Non-pigmented ciliary epithelial cell (primary cell): Measurements from ENCODE around the gene FAM110D.

Experiments used
- DNase-seq: peaks from one replicate; pipeline ENCODE4 v3.0.0-alpha.2; 2010; ENCODE audit warnings: low read depth

Gene FAM110D

GRCh38 chr1:26158908-26159742 is at the start of gene FAM110D:
FAM110D (plus strand) TSS chr1:26159079; CDS start chr1:26161292, 2,213 bp downstream.
- no peak for DNase-seq

DNA sequence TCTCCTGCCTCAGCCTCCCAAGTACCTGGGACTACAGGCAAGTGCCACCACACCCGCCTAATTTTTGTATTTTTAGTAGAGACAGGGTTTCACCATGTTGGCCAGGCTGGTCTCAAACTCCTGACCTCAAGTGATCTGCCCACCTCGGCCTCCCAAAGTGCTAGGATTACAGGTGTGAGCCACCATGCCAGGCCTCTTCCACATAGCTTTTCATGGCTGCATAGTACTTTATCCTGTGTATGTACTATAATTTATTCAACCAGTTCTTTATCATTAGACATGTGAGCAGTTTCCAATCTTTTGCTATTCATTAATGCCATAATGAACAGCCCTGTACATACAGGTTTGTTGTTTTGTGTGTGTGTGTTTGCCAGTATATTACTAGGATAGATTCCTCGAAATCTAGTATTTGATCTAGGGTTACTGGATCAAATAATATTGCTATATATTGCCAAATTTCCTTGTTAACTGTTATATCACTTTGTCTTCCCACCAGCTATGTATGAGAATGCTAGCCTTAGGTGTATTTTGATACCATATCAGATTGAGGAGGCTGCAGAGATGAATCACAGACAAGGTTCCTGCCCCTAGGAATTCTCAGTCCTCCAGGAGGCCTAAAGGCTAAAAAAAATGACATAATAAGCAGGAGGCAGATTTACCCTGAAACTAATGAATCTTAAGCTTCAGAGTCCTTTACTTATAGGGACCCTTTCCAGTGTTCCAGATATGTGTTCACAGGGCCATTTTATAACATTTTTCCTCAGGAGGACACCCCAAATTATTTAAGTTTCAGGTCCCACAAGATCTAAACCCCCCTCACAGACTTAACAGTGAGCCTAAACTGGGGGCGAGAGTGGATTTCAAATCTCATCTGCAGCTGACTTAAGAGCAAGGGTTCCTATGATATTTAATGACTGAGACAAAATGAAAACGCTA is 49.4 kb upstream of the FAM110D start:
- DNase-seq: no peak

GRCh38 chr1:26110731-26111529 is 47.9 kb upstream of the FAM110D start:
- no peak for DNase-seq

DNA sequence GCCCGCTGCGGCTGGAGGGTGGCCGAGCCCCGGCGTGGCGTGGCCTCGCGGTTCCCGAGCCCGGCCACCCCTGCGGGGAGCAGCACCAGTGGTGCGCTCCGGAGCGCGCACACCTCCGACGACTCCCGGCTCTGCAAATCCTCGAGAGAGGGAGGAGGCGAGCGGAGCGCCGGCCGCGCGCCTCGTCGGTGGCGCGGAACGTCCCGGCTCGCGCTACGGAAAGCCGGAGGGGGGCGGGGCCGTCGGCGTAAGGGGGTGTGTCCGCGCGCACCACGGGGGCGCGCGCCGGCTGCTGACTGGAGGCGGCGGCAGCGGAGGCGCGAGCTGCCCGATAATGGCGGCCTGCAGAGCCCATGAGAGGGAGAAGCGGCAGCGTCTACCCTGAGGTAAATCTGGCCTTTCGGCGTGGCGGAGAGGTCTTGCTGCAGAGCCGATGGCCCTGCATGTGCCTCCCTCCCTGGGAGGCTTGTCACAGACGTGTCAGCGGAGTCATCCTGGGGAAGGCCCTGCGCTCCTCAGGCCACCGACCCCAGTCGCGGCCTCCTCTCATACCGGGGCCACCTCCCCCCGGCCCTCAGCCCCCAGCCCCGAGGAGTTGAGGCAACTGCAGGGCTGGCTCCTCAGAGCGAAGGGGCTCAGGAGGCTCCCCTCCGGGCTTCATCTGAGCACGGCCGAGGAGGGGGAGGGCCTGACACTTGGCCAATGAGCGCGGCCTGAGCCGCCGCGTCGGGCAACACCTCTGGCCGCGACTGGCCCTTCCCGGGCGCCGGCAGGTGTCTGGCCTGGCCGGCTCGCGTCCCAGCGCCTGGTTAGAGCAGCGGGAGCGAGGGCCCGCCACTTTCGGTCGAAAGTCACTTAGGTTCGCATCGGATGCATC is 47.1 kb upstream of the FAM110D start, which contains the start of gene PDIK1L:
PDIK1L (plus strand) TSS at position 295 of the 877 bp plus-strand sequence. CDS start 2,485 bp downstream, outside the sequence.
- DNase-seq: peak; percentile 73

GRCh38 chr1:26112407-26112775 is 46.5 kb upstream of the FAM110D start:
- no peak for DNase-seq

- no peak for DNase-seq
Observed at GRCh38 chr1:26114165-26114927, 44.5 kb upstream of the FAM110D start.

DNA sequence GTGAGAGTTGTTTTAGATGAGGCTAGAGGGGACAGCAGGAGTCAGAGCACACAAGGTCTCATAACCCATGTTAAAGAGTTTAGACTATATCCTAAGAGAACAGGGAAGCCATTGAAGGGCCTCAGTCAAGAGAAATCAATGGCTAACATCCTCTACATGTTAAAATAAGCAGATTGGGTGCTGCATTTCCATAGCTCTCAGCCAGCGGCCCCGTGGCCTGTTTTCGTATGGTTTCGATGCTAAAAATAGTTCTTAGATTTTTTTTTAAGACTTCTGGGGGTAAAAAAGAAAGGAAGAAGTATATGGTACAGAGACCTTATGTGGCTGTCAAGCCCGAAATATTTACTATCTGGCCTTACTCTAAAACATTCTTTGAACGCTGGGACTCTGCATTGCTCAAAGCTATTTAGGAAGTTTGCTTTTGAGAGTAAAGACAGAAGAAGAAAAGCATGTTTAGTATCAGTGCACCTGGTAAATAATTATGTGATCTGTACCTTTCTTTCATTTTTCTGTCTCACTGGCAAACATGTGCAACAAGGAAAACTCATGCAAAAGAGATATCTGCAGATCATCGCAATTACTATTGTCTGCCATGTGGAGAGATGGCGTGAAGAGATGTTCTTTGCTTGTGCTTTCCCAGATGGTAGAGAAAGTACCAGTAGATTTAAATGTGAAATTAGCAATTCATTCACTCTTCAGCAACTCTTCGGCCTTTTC is 38.8 kb upstream of the FAM110D start:
- DNase-seq: no peak

- no peak for DNase-seq
Observed at GRCh38 chr1:26121854-26122773, 36.8 kb upstream of the FAM110D start.

- no peak for DNase-seq
Observed at GRCh38 chr1:26122988-26123973, 35.6 kb upstream of the FAM110D start.

DNA sequence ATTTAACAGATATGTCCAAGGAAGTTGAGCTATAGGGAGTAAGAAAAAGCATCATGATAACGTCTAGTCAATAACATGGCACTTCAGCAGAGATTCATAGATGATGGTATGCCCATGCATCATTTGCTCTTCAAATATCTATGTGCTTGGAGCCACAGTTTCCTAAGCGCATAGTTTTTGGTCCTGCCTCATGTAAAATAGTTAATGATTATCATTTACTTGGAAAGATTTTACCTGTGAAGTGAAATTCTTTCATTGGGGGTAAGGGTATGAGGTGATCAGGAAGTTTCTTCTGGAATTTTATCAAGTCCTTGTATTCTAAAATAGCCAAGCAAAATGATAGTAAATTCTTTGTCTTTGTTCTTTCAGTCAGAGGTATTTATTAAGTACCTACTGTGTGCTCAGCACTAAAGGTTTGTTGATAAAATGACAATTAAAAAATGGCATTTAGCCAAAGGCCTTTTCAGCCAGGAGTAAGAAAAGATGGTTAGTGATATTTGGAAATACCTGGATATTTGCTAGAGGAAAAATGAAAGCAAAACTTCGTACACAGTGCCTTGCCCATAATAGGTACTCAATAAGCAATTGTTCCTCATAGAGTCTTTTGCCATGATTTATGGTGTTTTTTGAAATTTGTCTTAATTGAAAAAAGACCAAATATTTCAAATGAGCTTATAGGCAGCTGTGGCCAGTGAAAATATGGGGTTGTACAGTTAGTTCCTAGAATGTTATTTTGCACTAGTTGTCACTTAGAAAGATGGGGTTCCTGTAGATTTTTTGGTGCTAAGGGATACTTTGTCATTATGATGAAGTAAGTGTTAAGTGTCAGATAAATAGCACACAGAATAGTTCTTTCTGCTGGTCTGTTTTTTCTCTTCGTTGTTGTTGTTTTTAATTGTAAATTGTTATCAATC is 34.2 kb upstream of the FAM110D start:
- no peak for DNase-seq

- no peak for DNase-seq
Observed at GRCh38 chr1:26125382-26125781, 33.5 kb upstream of the FAM110D start.

GRCh38 chr1:26125946-26126320 is 32.9 kb upstream of the FAM110D start:
- DNase-seq: no peak

DNA sequence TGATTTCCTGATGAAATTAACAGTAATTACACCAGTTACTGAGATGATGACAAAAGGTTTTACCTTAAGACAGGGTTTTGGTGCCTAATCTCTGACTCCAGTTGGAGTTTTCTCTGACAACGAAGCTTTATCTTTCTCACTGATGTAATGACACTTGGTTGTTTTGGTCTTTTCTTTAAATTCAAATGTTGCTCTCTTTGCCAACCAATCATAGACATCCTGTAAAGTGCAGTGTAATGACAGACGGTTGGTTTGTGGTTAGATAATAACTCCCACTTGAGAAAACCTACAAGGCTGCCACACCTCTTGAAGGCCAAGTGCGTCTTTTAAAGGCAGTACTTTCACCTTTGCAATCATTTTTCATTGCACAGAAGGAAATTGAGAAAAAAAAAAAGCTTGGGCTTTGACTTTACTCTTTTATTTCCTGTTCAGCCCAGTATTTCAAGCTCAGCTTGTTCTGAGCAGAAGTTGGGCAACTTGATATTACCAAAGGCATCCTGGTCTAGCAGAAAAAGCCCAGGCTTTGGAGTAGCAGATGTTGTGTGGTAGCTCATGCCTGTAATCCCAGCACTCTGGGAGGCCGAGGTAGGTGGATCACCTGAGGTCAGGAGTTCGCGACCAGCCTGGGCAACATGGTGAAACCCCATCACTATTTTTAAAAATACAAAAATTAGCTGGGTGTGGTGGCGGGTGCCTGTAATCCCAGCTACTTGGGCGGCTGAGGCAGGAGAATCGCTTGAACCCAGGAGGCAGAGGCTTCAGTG is 32.4 kb upstream of the FAM110D start:
- DNase-seq: no peak

DNA sequence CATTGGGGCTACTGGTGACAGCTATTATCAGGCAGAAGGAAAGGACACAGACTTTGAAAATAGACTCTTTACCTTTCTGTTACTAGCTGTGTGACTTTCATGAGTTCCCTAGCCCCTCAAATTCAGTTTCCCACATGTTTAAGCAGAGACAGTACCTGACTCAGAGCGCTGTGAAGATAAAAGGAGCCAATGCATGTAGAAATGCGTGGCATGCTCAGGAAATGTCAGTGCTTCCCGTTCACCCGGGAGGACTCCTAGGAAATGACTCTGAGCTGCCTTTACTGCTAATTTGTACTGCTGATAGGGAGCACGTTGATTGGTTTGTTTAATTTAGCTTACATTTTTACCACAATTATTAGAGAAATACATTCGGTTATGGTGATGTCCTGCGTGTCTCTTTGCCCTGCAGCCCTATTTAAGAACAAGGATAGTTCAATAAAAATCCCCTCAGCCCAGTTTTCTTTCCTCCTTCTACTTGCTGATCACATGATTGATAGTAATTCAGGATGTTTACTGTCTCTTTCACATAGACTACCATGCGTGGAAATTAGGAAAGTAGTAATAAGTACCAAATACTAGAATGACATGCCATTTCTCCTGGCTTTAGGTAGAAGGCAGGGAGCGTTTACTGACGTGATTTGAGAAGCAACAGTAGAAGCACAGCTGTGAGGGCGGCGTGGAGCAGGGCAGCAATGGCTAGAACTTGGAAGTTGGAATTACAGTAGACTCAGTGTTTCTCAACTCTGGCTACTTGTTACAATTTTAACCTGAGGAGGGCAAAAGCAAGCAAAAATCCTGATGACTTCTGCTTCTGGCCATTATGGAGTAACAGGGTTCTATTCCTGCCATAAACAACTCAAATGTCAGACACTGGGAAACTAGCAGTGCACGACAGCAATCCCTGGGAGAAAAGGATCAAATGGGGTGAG is 31.4 kb upstream of the FAM110D start:
- no peak for DNase-seq
